Umbilical cord (tissue), 2 donors: ENCODE results near the gene TMEM266. TPM values are rescaled to one million over a fixed set of nuclear protein-coding genes. Genes with fewer than 3 reads are reported as not detected.

Experiments used
- DNase-seq: peaks from one replicate; pipeline ENCODE4 v3.0.0-alpha.2; 2015; ENCODE audit warnings: low spot score
- total RNA-seq: library from RNA; depleted of rRNA; stranded (reverse); fragments of >200 nt; gene quantifications from one replicate; pipeline ENCODE4 v1.2.3, GENCODE V29; 2014; ENCODE audit warnings: low replicate concordance; ENCODE audit not compliant: insufficient read depth

Gene TMEM266
- total RNA-seq, 1 donor from 2014 or later: 1.4 TPM

GRCh38 chr15:76201536-76202255 lies 141.9 kb downstream of the TMEM266 start:
- no peak for DNase-seq

DNA sequence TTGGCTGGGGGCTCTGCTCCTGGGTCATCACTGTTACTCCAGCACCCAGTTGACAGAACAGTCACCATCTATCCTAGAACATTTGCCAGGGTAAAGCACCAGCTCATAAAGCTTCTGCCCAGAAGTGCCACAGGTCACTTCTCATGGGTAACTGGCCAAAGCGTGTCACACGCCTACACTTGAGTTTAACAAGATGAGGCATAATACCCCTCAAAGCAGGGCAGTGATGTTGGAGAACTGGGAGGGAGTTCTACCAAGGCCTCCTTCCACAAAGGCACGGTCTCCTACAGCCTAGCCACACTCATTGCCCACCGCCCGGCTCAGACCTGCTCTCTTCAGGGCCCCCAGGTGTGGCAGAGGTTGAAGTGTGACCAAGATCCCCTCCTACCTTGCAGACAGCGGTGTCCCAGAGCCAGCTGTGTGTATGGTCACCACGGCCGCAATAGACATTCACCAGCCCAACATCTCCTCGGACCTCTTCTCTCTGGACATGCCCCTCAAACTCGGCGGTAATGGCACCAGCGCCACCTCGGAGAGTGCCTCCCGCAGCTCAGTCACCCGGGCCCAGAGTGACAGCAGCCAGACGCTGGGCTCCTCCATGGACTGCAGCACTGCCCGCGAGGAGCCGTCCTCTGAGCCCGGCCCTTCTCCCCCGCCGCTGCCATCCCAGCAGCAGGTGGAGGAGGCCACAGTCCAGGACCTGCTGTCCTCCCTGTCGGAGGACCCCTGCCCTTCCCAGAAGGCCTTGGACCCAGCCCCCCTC lies 143.7 kb downstream of the TMEM266 start:
- DNase-seq: no peak

DNA sequence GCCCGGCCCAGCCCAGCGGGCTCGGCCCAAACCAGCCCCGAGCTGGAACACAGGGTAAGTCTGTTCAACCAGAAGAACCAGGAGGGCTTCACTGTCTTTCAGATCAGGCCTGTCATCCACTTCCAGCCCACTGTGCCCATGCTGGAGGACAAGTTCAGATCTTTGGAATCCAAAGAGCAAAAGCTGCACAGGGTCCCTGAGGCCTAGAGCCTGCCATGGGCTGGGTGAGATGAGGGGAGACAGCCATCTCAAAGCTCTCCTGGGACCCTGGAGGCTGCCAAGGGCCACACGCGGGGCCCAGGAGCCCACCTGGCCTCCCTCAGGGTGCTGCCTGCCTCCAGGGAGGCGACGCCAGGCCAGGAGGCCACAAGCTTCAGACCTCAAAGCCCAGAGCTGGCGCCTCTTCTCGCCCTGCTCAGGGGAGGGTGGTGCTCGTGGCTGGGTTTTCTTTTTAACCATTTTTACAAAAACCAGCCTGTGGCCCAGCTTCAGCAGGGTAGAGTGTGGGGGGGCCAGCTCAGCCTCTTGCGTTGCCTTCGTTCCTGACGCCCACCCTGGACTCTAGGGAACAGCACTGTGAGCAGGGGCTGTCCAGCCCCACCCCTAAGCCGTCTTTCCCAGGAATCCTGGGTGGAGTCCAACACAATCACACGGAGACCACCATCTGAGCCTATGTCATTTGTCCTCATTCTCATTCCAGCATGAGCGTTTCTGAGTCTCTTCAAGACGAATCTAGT lies 144.5 kb downstream of the TMEM266 start:
- DNase-seq: no peak

GRCh38 chr15:76204916-76205460 lies 145.2 kb downstream of the TMEM266 start:
- no peak for DNase-seq

- peak; percentile 33 for DNase-seq
Measured at GRCh38 chr15:76206325-76206976, 146.7 kb downstream of the TMEM266 start.

DNA sequence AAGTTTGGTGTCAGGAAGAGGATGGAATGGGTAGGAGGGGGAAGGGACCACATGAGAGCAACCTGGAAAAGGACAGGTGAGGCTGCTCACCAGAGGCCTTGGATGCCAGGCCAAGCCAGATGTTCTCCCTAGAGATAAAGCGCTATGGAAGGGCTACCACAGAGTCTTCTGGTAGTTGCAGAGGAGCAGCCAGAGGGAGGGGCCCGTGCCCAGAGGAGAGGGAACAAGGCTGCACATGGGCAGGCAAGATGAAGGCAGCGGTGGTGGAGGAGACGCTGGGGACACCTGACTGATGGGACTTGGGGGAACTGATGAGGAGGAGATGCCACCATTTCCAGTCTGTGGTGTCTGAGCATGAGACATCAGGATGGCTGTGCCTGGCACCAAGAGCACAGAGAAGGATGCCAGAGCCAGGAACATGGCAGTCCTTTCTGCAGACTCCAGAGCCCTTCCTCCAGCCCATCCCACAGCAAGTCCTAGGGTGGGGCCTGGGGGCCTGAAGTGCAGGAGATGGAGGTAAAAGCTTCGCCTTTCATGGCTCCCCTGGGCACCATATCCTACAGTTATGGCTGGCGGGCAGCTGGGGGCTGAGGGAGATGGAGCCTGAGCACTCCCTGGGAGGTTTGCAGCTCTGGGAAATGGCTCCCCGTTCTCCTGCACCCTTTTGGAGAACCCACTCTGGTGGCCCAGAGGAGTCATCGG lies 148.4 kb downstream of the TMEM266 start:
- no peak for DNase-seq

GRCh38 chr15:76208786-76209424 lies 149.1 kb downstream of the TMEM266 start:
- no peak for DNase-seq

GRCh38 chr15:76209523-76209922 lies 149.7 kb downstream of the TMEM266 start:
- no peak for DNase-seq

- peak; percentile 15 for DNase-seq
Measured at GRCh38 chr15:76209942-76210341, 150.2 kb downstream of the TMEM266 start.

- no peak for DNase-seq
Measured at GRCh38 chr15:76215634-76216033, 155.8 kb downstream of the TMEM266 start.

GRCh38 chr15:76217029-76217881 lies 157.5 kb downstream of the TMEM266 start:
- no peak for DNase-seq

GRCh38 chr15:76217882-76218217 lies 158.1 kb downstream of the TMEM266 start:
- DNase-seq: no peak

DNA sequence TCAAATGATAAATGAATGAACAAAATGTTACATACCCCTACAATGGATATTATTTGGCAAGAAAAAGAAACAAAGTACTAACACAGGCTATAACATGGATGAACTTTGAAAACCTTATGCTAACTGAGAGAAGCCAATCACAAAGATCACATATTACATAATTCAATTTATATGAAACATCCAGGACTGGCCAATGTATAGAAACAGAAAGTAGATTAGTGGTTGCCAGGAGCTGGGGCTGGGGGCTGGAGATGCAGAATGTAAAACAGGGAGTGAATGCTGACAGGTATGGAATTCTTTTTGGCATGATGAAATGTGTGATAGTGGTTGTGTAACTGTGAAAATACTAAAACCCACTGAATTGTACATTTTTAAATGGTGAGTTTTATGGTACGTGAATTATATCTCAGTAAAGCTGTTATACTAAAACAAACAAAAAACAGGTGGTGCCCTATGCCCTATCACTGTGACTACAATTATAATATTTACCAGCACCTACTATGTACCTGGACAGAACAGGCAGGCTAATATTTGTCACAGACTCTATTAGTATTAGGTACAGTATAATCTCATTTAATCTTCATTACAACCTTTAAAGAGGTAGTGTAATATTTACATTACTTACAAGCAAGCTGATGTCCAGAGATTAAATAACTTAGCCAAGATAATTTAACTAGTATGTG lies 161.4 kb downstream of the TMEM266 start:
- no peak for DNase-seq

GRCh38 chr15:76222159-76222558 lies 162.4 kb downstream of the TMEM266 start:
- DNase-seq: no peak

DNA sequence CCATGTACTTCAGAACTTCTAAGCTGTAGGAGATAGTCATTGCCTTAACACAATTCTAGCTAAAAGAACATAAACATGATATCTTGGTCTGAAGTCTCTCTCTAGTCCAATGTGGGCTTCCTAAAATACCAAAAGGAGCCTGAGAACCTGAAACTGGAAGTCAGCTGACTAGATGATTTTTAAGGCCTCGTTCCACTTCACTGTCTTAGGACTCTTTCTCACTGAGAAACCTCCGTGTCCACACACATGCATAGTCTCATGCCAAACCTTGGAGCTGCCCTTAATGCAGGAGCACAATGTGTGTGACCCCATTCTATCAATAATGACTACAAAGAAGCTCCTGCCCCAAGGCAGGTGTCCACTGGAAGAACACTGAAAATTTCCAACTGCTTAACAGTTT lies 163.7 kb downstream of the TMEM266 start:
- no peak for DNase-seq

DNA sequence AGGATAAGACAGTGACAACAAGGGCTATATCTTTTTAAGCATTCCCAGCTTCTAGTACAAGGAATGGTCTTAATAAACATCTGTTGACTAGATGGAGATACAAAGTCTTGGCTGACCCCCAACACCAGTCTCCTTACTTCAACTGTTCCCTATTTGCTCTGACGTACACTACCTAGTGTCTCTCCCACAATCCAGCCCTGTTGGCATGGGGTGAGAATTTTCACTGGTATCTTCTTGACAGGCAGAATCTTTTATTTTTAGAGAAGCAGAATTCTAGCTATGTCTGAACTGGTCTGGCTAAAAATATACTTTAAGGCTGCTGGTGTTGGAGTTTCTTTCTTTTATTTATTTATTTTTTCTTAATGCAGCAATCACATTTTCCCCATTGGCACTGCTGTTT lies 169.5 kb downstream of the TMEM266 start:
- DNase-seq: no peak

DNA sequence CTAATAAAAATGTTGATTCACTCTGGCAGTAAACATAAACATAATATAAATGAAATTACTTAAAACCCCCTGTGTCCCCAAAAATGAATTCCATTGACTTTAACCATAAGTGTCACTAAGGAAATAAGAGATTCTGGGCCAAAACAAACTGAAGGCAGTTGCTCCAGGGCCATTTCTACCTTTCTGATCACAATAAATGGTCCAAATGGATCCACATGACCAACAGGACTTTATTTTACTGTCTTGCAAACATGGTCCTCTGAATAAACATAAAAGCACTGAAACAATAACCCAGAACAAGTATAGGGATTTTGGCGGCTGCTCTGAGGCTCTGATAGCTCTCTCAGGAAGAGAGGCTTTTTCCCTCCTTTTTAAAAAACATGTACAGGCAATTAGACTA lies 174.1 kb downstream of the TMEM266 start:
- no peak for DNase-seq

- DNase-seq: no peak
Measured at GRCh38 chr15:76234337-76234889, 174.6 kb downstream of the TMEM266 start.
